Measurements from ENCODE around the gene NAPA.

DNA sequence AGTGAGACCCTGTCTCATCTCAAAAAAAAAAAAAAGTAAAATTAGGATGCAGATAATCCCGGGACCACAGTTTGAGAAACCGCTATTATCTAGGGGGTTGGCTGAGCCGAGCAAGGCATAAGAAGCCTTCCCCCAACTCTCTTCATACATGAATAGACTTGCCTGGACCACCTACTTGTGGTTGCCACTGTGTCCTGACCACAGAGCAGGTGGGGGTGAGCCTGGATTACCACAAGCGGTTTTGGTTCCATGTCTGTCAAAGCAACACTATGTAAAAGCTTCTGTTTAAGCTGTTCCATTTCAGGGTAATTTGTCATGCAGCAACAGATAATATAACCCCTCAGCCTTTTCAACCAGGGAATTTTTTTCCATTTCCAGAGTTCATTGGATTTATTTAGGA is 3.3 kb upstream of the NAPA start:
- TF ChIP-seq POLR2AphosphoS5 (IDR thresholded peaks at IDR 0.05): no peak
- TF ChIP-seq, protein P1, sequence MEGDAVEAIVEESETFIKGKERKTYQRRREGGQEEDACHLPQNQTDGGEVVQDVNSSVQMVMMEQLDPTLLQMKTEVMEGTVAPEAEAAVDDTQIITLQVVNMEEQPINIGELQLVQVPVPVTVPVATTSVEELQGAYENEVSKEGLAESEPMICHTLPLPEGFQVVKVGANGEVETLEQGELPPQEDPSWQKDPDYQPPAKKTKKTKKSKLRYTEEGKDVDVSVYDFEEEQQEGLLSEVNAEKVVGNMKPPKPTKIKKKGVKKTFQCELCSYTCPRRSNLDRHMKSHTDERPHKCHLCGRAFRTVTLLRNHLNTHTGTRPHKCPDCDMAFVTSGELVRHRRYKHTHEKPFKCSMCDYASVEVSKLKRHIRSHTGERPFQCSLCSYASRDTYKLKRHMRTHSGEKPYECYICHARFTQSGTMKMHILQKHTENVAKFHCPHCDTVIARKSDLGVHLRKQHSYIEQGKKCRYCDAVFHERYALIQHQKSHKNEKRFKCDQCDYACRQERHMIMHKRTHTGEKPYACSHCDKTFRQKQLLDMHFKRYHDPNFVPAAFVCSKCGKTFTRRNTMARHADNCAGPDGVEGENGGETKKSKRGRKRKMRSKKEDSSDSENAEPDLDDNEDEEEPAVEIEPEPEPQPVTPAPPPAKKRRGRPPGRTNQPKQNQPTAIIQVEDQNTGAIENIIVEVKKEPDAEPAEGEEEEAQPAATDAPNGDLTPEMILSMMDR (IDR thresholded peaks at IDR 0.05): no peak

Data from sigmoid colon (tissue), 4 donors.